GM23338 (cell line): ENCODE measurements around the gene TMEM245. TPM values are rescaled to one million over a fixed set of nuclear protein-coding genes. Genes with fewer than 3 reads are reported as not detected.

Source experiments
- ATAC-seq: fragments of 200-7000 bp; cut with Tn5 transposase; 3 replicates; pipeline ENCODE4 v1.9.1; 2020
- DNase-seq: peaks from one replicate; pipeline ENCODE4 v3.0.0-alpha.2; 2015; ENCODE audit warnings: low spot score
- H2AFZ ChIP-seq: fragments of 200-600 bp; sonication (generic); 2 replicates; pipeline ENCODE4 v1.8.0; 2016; ENCODE audit warnings: antibody characterized with exemption, mild to moderate bottlenecking, moderate library complexity
- H3F3A ChIP-seq: fragments of 200-600 bp; sonication (generic); replicated peaks from 2 replicates; pipeline ENCODE4 v1.8.0; 2017; ENCODE audit warnings: antibody characterized with exemption, mixed run types, low read depth
- H3K27ac ChIP-seq: fragments of 200-600 bp; sonication (generic); 2 replicates; pipeline ENCODE4 v1.6.1; 2016; ENCODE audit warnings: low read depth
- H3K27me3 ChIP-seq: fragments of 200-600 bp; sonication (generic); 2 replicates; pipeline ENCODE4 v1.8.0; 2016; ENCODE audit warnings: mild to moderate bottlenecking, mixed run types, moderate library complexity; ENCODE audit not compliant: insufficient read depth
- H3K36me3 ChIP-seq: fragments of 200-600 bp; sonication (generic); 2 replicates; pipeline ENCODE4 v1.8.0; 2016; ENCODE audit warnings: mild to moderate bottlenecking; ENCODE audit not compliant: insufficient read depth
- H3K4me1 ChIP-seq: fragments of 200-600 bp; sonication (generic); 2 replicates; pipeline ENCODE4 v1.8.0; 2016; ENCODE audit warnings: mild to moderate bottlenecking, moderate library complexity; ENCODE audit not compliant: insufficient read depth
- H3K4me2 ChIP-seq: fragments of 200-600 bp; sonication (generic); 2 replicates; pipeline ENCODE4 v1.7.1; 2017; ENCODE audit warnings: mixed run types
- H3K4me3 ChIP-seq: fragments of 200-600 bp; sonication (generic); 2 replicates; pipeline ENCODE4 v1.6.1; 2016; ENCODE audit warnings: mixed run types
- H3K79me2 ChIP-seq: fragments of 200-600 bp; sonication (generic); replicated peaks from 2 replicates; pipeline ENCODE4 v1.8.0; 2017; ENCODE audit warnings: mild to moderate bottlenecking; ENCODE audit not compliant: insufficient read depth
- H3K9me2 ChIP-seq: fragments of 200-600 bp; sonication (generic); 2 replicates; pipeline ENCODE4 v1.8.0; 2017; ENCODE audit not compliant: insufficient read depth
- H4K20me1 ChIP-seq: fragments of 200-600 bp; sonication (generic); replicated peaks from 2 replicates; pipeline ENCODE4 v1.8.0; 2017; ENCODE audit warnings: mild to moderate bottlenecking; ENCODE audit not compliant: insufficient read depth
- H3K27ac Mint-ChIP-seq: 2 replicates; pipeline ENCODE4 v1.8.0; 2020; ENCODE audit warnings: inconsistent platforms, mild to moderate bottlenecking, moderate library complexity, mixed read lengths
- H3K27me3 Mint-ChIP-seq: 3 replicates; pipeline ENCODE4 v1.8.0; 2022; ENCODE audit warnings: low read depth, mild to moderate bottlenecking, moderate library complexity, mixed read lengths, inconsistent platforms; ENCODE audit not compliant: insufficient read depth, poor library complexity
- H3K36me3 Mint-ChIP-seq: 3 replicates; pipeline ENCODE4 v1.8.0; 2021; ENCODE audit warnings: low read depth, mild to moderate bottlenecking, inconsistent platforms, moderate library complexity, mixed read lengths
- H3K4me1 Mint-ChIP-seq: 3 replicates; pipeline ENCODE4 v1.8.0; 2020; ENCODE audit warnings: mild to moderate bottlenecking, inconsistent platforms, mixed read lengths
- H3K4me3 Mint-ChIP-seq: 3 replicates; pipeline ENCODE4 v1.8.0; 2021; ENCODE audit warnings: moderate library complexity, mild to moderate bottlenecking, inconsistent platforms, mixed read lengths
- H3K9me3 Mint-ChIP-seq: 3 replicates; pipeline ENCODE4 v1.8.0; 2020; ENCODE audit warnings: moderate library complexity, mild to moderate bottlenecking, inconsistent platforms, mixed read lengths
- EZH2 ChIP-seq: fragments of 200-600 bp; sonication (generic); IDR thresholded peaks from one replicate; pipeline ENCODE4 v1.8.0; 2017; ENCODE audit warnings: antibody characterized with exemption, mild to moderate bottlenecking, low read depth; ENCODE audit not compliant: unreplicated experiment
- EZH2phosphoT487 ChIP-seq: fragments of 200-600 bp; sonication (generic); IDR thresholded peaks from one replicate; pipeline ENCODE4 v1.8.1; 2018; ENCODE audit warnings: antibody characterized with exemption; ENCODE audit not compliant: unreplicated experiment
- STAT1 ChIP-seq: IDR thresholded peaks from one replicate; pipeline ENCODE4 v1.6.1; 2016; ENCODE audit warnings: antibody characterized with exemption; ENCODE audit not compliant: unreplicated experiment
- ZNF114 ChIP-seq: fragments of 250-450 bp; sonication (Bioruptor Pico); IDR thresholded peaks from 2 replicates; pipeline ENCODE4 v1.5.0; 2020; ENCODE audit warnings: mild to moderate bottlenecking, moderate library complexity
- ZNF331 ChIP-seq: fragments of 250-450 bp; sonication (Bioruptor Pico); IDR thresholded peaks from 2 replicates; pipeline ENCODE4 v1.5.0; 2020; ENCODE audit warnings: low read depth, mild to moderate bottlenecking, moderate library complexity
- ZNF462 ChIP-seq: fragments of 250-450 bp; sonication (Bioruptor Pico); IDR thresholded peaks from 2 replicates; pipeline ENCODE4 v1.5.0; 2020; ENCODE audit warnings: mild to moderate bottlenecking, moderate library complexity
- polyA plus RNA-seq: library from polyadenylated mRNA; unstranded; fragments of >200 nt; fragmentation: Nextera tagmentation; extraction: Ambion mirVana; gene quantifications from 2 replicates; pipeline ENCODE4 v1.2.1, GENCODE V29; 2016
- total RNA-seq: library from RNA; depleted of rRNA; stranded (reverse); fragments of >200 nt; shearing (Covaris generic); gene quantifications from 2 replicates; pipeline ENCODE4 v1.2.3, GENCODE V29; 2014
- TF ChIP-seq, protein P1 (sequence below), 2 experiments: fragments of 200-600 bp in 1 of 2; sonication (generic) in 1 of 2; conservative IDR thresholded peaks; 2 replicates each; pipeline versions ENCODE4 v1.5.1 to v1.6.1; 2016 to 2017; ENCODE audit warnings: antibody characterized with exemption in 2 of 2, low read depth in 2 of 2, mild to moderate bottlenecking in 2 of 2, moderate library complexity in 1 of 2
- TF ChIP-seq, protein P2 (sequence below): IDR thresholded peaks from 2 replicates; pipeline ENCODE4 v1.6.1; 2016; ENCODE audit warnings: antibody characterized with exemption
- TF ChIP-seq, protein P3 (sequence below): IDR thresholded peaks from one replicate; pipeline ENCODE4 v1.6.1; 2018; ENCODE audit warnings: antibody characterized with exemption; ENCODE audit not compliant: unreplicated experiment

Gene TMEM245
- total and polyA plus RNA-seq, 2 experiments from 2014 or later, result 17.3 to 64.1 TPM

DNA sequence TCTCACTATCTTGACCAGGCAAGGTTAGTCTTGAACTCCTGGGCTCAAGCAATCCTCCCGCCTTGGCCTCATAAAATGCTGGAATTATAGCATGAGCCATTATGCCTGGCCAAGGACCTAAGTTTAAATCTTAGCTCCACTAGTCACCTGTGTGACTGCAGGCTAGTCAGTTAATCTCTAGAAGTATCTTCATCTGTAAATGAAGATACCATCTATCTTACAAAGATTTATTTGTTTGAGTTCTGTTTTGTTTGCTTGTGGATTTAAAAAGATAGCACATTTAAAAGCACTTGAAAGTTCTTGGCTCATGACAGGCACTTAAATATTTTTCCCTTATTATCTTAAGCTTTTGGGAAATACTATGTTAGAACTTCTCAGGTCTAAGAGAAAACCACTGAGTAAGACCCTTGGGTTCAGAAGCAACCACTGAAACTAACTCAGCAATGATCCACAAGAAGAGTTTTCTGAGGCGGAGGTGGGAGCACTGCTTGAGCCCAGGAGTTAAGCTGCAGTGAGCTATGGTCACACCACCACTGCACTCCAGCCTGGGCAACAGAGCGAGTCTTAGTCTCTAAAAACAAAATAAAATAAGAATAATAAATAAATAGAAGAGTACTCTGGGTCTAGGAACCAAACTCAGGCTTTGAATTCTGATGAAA, 19.1 kb downstream of the TMEM245 start:
- Mint-ChIP-seq H3K27ac (no peak overlapping the region; the same call in 1 of the 2 replicates), H3K4me3 (no peak overlapping the region), H3K9me3 (no peaks in the 10 kb centered on the region), H3K36me3 (peaks cover 29% of the 10 kb centered on the region), H3K4me1 (peaks cover 38% of the 10 kb centered on the region), H3K27me3 (no peaks in the 10 kb centered on the region)
- Histone ChIP-seq H3K4me2 (no peak overlapping the region), H3K4me1 (peaks cover 33% of the 10 kb centered on the region), H4K20me1 (peaks cover 44% of the 10 kb centered on the region), H3K79me2 (peaks cover 100% of the 10 kb centered on the region), H3F3A (no peaks in the 10 kb centered on the region), H3K36me3 (peaks cover 7% of the 10 kb centered on the region; the same call in 1 of the 2 replicates), H3K4me3 (no peak overlapping the region), H3K9me2 (no peaks in the 10 kb centered on the region), H3K27ac (no peak overlapping the region), H2AFZ (no peak overlapping the region), H3K27me3 (no peaks in the 10 kb centered on the region)
- TF ChIP-seq EZH2, result no peak
- TF ChIP-seq, protein P1, sequence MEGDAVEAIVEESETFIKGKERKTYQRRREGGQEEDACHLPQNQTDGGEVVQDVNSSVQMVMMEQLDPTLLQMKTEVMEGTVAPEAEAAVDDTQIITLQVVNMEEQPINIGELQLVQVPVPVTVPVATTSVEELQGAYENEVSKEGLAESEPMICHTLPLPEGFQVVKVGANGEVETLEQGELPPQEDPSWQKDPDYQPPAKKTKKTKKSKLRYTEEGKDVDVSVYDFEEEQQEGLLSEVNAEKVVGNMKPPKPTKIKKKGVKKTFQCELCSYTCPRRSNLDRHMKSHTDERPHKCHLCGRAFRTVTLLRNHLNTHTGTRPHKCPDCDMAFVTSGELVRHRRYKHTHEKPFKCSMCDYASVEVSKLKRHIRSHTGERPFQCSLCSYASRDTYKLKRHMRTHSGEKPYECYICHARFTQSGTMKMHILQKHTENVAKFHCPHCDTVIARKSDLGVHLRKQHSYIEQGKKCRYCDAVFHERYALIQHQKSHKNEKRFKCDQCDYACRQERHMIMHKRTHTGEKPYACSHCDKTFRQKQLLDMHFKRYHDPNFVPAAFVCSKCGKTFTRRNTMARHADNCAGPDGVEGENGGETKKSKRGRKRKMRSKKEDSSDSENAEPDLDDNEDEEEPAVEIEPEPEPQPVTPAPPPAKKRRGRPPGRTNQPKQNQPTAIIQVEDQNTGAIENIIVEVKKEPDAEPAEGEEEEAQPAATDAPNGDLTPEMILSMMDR (conservative IDR thresholded peaks at IDR 0.05; ENCODE audit: low read depth in 2 of 2), result no peak
- TF ChIP-seq ZNF114, result no peak
- TF ChIP-seq STAT1, result no peak
- no peak for TF ChIP-seq EZH2phosphoT487
- no peak for TF ChIP-seq ZNF331 (CRISPR knock-in tag)
- TF ChIP-seq, protein P2, sequence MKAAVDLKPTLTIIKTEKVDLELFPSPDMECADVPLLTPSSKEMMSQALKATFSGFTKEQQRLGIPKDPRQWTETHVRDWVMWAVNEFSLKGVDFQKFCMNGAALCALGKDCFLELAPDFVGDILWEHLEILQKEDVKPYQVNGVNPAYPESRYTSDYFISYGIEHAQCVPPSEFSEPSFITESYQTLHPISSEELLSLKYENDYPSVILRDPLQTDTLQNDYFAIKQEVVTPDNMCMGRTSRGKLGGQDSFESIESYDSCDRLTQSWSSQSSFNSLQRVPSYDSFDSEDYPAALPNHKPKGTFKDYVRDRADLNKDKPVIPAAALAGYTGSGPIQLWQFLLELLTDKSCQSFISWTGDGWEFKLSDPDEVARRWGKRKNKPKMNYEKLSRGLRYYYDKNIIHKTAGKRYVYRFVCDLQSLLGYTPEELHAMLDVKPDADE, result no peak
- no peak for TF ChIP-seq ZNF462 (CRISPR knock-in tag)
- TF ChIP-seq, protein P3, sequence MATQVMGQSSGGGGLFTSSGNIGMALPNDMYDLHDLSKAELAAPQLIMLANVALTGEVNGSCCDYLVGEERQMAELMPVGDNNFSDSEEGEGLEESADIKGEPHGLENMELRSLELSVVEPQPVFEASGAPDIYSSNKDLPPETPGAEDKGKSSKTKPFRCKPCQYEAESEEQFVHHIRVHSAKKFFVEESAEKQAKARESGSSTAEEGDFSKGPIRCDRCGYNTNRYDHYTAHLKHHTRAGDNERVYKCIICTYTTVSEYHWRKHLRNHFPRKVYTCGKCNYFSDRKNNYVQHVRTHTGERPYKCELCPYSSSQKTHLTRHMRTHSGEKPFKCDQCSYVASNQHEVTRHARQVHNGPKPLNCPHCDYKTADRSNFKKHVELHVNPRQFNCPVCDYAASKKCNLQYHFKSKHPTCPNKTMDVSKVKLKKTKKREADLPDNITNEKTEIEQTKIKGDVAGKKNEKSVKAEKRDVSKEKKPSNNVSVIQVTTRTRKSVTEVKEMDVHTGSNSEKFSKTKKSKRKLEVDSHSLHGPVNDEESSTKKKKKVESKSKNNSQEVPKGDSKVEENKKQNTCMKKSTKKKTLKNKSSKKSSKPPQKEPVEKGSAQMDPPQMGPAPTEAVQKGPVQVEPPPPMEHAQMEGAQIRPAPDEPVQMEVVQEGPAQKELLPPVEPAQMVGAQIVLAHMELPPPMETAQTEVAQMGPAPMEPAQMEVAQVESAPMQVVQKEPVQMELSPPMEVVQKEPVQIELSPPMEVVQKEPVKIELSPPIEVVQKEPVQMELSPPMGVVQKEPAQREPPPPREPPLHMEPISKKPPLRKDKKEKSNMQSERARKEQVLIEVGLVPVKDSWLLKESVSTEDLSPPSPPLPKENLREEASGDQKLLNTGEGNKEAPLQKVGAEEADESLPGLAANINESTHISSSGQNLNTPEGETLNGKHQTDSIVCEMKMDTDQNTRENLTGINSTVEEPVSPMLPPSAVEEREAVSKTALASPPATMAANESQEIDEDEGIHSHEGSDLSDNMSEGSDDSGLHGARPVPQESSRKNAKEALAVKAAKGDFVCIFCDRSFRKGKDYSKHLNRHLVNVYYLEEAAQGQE, result no peak
- DNase-seq (no peak), ATAC-seq (no peak)
